ENCODE results near the gene TMEM168.

The TMEM168 gene

GRCh38 chr7:112830769-112831168, 40.6 kb upstream of the TMEM168 start:
- H3K4me2 ChIP-seq (ENCODE audit: insufficient read depth, low read length) = no peak overlapping the region
- H3K27ac ChIP-seq (ENCODE audit: low read length) = no peak overlapping the region
- no peak overlapping the region for H3K9ac ChIP-seq (ENCODE audit: low read depth, low read length)
- ATAC-seq (ENCODE audit: insufficient read depth, low read depth) (no peak), DNase-seq (no peak)
- H3K36me3 ChIP-seq (ENCODE audit: insufficient read depth, low read length) = peaks cover 42% of the 10 kb centered on the region
- no peak overlapping the region for H2AFZ ChIP-seq (ENCODE audit: low read depth, low read length)
- H3K4me3 ChIP-seq (ENCODE audit: low read depth in 1 of 2, low read length in 2 of 2) = no peak overlapping the region
- H3K9me3 ChIP-seq (ENCODE audit: insufficient read depth, low read length, severe bottlenecking) = peaks cover 17% of the 10 kb centered on the region
- H3K4me1 ChIP-seq (ENCODE audit: insufficient read depth, low read length) = no peaks in the 10 kb centered on the region
- no peaks in the 10 kb centered on the region for H3K27me3 ChIP-seq (ENCODE audit: insufficient read depth, low read length, poor library complexity)
- TF ChIP-seq CTCF (IDR thresholded peaks at IDR 0.05; ENCODE audit: borderline replicate concordance, extremely low read depth, low read length, poor library complexity, severe bottlenecking) (no peak), EZH2 (IDR thresholded peaks at IDR 0.05; ENCODE audit: borderline replicate concordance, low read depth, low read length, severe bottlenecking) (no peak)
- H4K20me1 ChIP-seq (ENCODE audit: insufficient read depth, low read length) = no peaks in the 10 kb centered on the region
- no peaks in the 10 kb centered on the region for H3K79me2 ChIP-seq (ENCODE audit: insufficient read depth, low read length)

DNA sequence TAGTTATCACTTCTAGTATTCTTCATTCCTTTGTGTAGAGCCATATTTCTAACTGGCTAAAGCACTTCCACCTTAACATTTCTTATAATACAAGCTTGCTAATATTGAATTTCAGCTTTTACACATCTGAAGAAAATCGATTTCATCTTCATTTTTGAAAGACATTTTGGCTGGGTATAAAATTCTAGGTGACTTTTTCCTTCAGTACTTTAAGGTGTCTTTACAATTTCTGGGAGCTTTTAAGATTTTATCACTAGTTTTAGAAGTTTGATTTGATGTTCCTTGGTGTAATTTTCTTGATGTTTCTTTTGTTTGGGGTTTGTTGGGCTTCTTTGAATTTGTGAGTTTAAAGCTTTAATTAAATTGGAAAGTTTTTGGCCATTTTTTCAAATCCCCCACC, 38.5 kb upstream of the TMEM168 start:
- ATAC-seq (ENCODE audit: insufficient read depth, low read depth) (no peak), DNase-seq (no peak)

GRCh38 chr7:112821345-112821744, 31.2 kb upstream of the TMEM168 start:
- no peak overlapping the region for H3K27ac ChIP-seq (ENCODE audit: low read length)
- no peak overlapping the region for H2AFZ ChIP-seq (ENCODE audit: low read depth, low read length)
- H4K20me1 ChIP-seq (ENCODE audit: insufficient read depth, low read length) = no peaks in the 10 kb centered on the region
- DNase-seq (no peak), ATAC-seq (ENCODE audit: insufficient read depth, low read depth) (no peak)
- H3K27me3 ChIP-seq (ENCODE audit: insufficient read depth, low read length, poor library complexity) = no peaks in the 10 kb centered on the region
- TF ChIP-seq EZH2 (IDR thresholded peaks at IDR 0.05; ENCODE audit: borderline replicate concordance, low read depth, low read length, severe bottlenecking) (no peak), CTCF (IDR thresholded peaks at IDR 0.05; ENCODE audit: borderline replicate concordance, extremely low read depth, low read length, poor library complexity, severe bottlenecking) (no peak)
- H3K9ac ChIP-seq (ENCODE audit: low read depth, low read length) = no peak overlapping the region
- H3K9me3 ChIP-seq (ENCODE audit: insufficient read depth, low read length, severe bottlenecking) = no peaks in the 10 kb centered on the region
- no peaks in the 10 kb centered on the region for H3K79me2 ChIP-seq (ENCODE audit: insufficient read depth, low read length)
- no peak overlapping the region for H3K4me3 ChIP-seq (ENCODE audit: low read depth in 1 of 2, low read length in 2 of 2)
- H3K4me1 ChIP-seq (ENCODE audit: insufficient read depth, low read length) = no peaks in the 10 kb centered on the region
- peaks cover 8% of the 10 kb centered on the region; the same call in 1 of the 2 replicates for H3K36me3 ChIP-seq (ENCODE audit: insufficient read depth, low read length)
- no peak overlapping the region for H3K4me2 ChIP-seq (ENCODE audit: insufficient read depth, low read length)

More for the DNA sequence above, 38.5 kb upstream of the TMEM168 start:
- Histone ChIP-seq H3K27me3 (ENCODE audit: insufficient read depth, low read length, poor library complexity) (no peaks in the 10 kb centered on the region), H3K9me3 (ENCODE audit: insufficient read depth, low read length, severe bottlenecking) (peaks cover 17% of the 10 kb centered on the region), H3K4me2 (ENCODE audit: insufficient read depth, low read length) (no peak overlapping the region), H3K9ac (ENCODE audit: low read depth, low read length) (no peak overlapping the region), H3K27ac (ENCODE audit: low read length) (no peak overlapping the region), H3K4me3 (ENCODE audit: low read depth in 1 of 2, low read length in 2 of 2) (no peak overlapping the region), H4K20me1 (ENCODE audit: insufficient read depth, low read length) (no peaks in the 10 kb centered on the region), H3K4me1 (ENCODE audit: insufficient read depth, low read length) (no peaks in the 10 kb centered on the region), H3K36me3 (ENCODE audit: insufficient read depth, low read length) (peaks cover 42% of the 10 kb centered on the region), H3K79me2 (ENCODE audit: insufficient read depth, low read length) (no peaks in the 10 kb centered on the region), H2AFZ (ENCODE audit: low read depth, low read length) (no peak overlapping the region)
- TF ChIP-seq CTCF (IDR thresholded peaks at IDR 0.05; ENCODE audit: borderline replicate concordance, extremely low read depth, low read length, poor library complexity, severe bottlenecking) (no peak), EZH2 (IDR thresholded peaks at IDR 0.05; ENCODE audit: borderline replicate concordance, low read depth, low read length, severe bottlenecking) (no peak)

DNA sequence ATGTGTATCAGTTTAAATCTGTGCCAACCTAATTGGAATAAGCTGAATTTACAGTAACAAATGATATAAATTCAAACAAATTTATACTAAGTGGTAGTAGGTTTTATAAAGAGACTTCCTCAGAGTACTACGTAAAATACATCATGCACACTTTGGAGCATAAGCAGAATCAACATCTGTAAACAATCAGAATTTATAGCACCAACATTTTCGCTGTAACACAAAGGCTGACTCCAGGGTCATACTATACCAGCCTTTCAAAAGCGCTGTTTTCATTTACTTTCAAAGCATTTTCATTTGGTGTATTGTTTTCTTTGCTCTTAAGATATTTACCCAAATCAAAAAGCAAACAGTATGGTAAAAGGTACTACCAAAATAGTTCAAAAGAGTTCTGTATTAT, 29.3 kb upstream of the TMEM168 start:
- Histone ChIP-seq H3K27ac (ENCODE audit: low read length) (no peak overlapping the region), H3K9me3 (ENCODE audit: insufficient read depth, low read length, severe bottlenecking) (no peaks in the 10 kb centered on the region), H3K4me2 (ENCODE audit: insufficient read depth, low read length) (no peak overlapping the region), H3K4me3 (ENCODE audit: low read depth in 1 of 2, low read length in 2 of 2) (no peak overlapping the region), H3K36me3 (ENCODE audit: insufficient read depth, low read length) (peaks cover 8% of the 10 kb centered on the region; the same call in 1 of the 2 replicates), H3K9ac (ENCODE audit: low read depth, low read length) (no peak overlapping the region), H3K4me1 (ENCODE audit: insufficient read depth, low read length) (no peaks in the 10 kb centered on the region), H4K20me1 (ENCODE audit: insufficient read depth, low read length) (no peaks in the 10 kb centered on the region), H3K79me2 (ENCODE audit: insufficient read depth, low read length) (no peaks in the 10 kb centered on the region), H2AFZ (ENCODE audit: low read depth, low read length) (no peak overlapping the region), H3K27me3 (ENCODE audit: insufficient read depth, low read length, poor library complexity) (no peaks in the 10 kb centered on the region)
- TF ChIP-seq CTCF (IDR thresholded peaks at IDR 0.05; ENCODE audit: borderline replicate concordance, extremely low read depth, low read length, poor library complexity, severe bottlenecking) (no peak), EZH2 (IDR thresholded peaks at IDR 0.05; ENCODE audit: borderline replicate concordance, low read depth, low read length, severe bottlenecking) (no peak)
- DNase-seq (no peak), ATAC-seq (ENCODE audit: insufficient read depth, low read depth) (no peak)

Data from DND-41 (cell line).